ENCODE measurements around the gene RFTN1.

Gene RFTN1

GRCh38 chr3:16307832-16308531 lies 205.5 kb downstream of the RFTN1 start:
- no peak for DNase-seq (ENCODE audit: low read depth in 2 of 2)

GRCh38 chr3:16305111-16305541 lies 208.4 kb downstream of the RFTN1 start:
- no peak for DNase-seq (ENCODE audit: low read depth in 2 of 2)

GRCh38 chr3:16304061-16305010 lies 209.2 kb downstream of the RFTN1 start:
- DNase-seq (ENCODE audit: low read depth in 2 of 2) = no peak

GRCh38 chr3:16303037-16303575 lies 210.4 kb downstream of the RFTN1 start:
- DNase-seq (ENCODE audit: low read depth in 2 of 2) = no peak

- no peak for DNase-seq (ENCODE audit: low read depth in 2 of 2)
Observed at GRCh38 chr3:16302082-16302631, 211.3 kb downstream of the RFTN1 start.

- no peak for DNase-seq (ENCODE audit: low read depth in 2 of 2)
Observed at GRCh38 chr3:16301507-16301906, 212.0 kb downstream of the RFTN1 start.

- no peak for DNase-seq (ENCODE audit: low read depth in 2 of 2)
Observed at GRCh38 chr3:16300881-16301359, 212.6 kb downstream of the RFTN1 start.

- no peak for DNase-seq (ENCODE audit: low read depth in 2 of 2)
Observed at GRCh38 chr3:16300307-16300706, 213.2 kb downstream of the RFTN1 start.

GRCh38 chr3:16299746-16300145 lies 213.8 kb downstream of the RFTN1 start:
- no peak for DNase-seq (ENCODE audit: low read depth in 2 of 2)

- DNase-seq (ENCODE audit: low read depth in 2 of 2) = no peak
Observed at GRCh38 chr3:16298891-16299290, 214.6 kb downstream of the RFTN1 start.

GRCh38 chr3:16297997-16298885 lies 215.3 kb downstream of the RFTN1 start:
- no peak for DNase-seq (ENCODE audit: low read depth in 2 of 2)

- no peak for DNase-seq (ENCODE audit: low read depth in 2 of 2)
Observed at GRCh38 chr3:16295298-16295890, 218.1 kb downstream of the RFTN1 start.

GRCh38 chr3:16294844-16295243 lies 218.7 kb downstream of the RFTN1 start:
- no peak for DNase-seq (ENCODE audit: low read depth in 2 of 2)

GRCh38 chr3:16290827-16291196 lies 222.7 kb downstream of the RFTN1 start:
- no peak for DNase-seq (ENCODE audit: low read depth in 2 of 2)

GRCh38 chr3:16290007-16290826 lies 223.3 kb downstream of the RFTN1 start:
- no peak for DNase-seq (ENCODE audit: low read depth in 2 of 2)

GRCh38 chr3:16289144-16289889 lies 224.2 kb downstream of the RFTN1 start:
- DNase-seq (ENCODE audit: low read depth in 2 of 2) = no peak

- DNase-seq (ENCODE audit: low read depth in 2 of 2) = no peak
Observed at GRCh38 chr3:16288664-16289063, 224.8 kb downstream of the RFTN1 start.

- DNase-seq (ENCODE audit: low read depth in 2 of 2) = no peak
Observed at GRCh38 chr3:16286751-16287543, 226.6 kb downstream of the RFTN1 start.

Data from stimulated activated CD4-positive, alpha-beta T cell treated with anti-CD3 and anti-CD28 coated beads, Interleukin-1b, Interleukin-23, amount 100 ng/mL, for 1 hour (primary cell).